Esophagus squamous epithelium (tissue), 4 donors: ENCODE data around the gene PGGT1B.

Source experiments
- POLR2A ChIP-seq, 4 donors: fragments of 450-650 bp; IDR thresholded peaks; one replicate each; pipeline ENCODE4 v1.6.1; 2017; ENCODE audit warnings: antibody characterized with exemption in 4 of 4, mild to moderate bottlenecking in 4 of 4, moderate library complexity in 3 of 4
- TF ChIP-seq, protein P1 (sequence below), 6 experiments: fragments of 450-650 bp in 4 of 6; fragments of 200-600 bp in 2 of 6; sonication (generic) in 2 of 6; IDR thresholded peaks; one replicate each; pipeline ENCODE4 v1.5.1; 2016 to 2019; ENCODE audit warnings: antibody characterized with exemption in 6 of 6, mild to moderate bottlenecking in 4 of 6, moderate library complexity in 4 of 6

DNA sequence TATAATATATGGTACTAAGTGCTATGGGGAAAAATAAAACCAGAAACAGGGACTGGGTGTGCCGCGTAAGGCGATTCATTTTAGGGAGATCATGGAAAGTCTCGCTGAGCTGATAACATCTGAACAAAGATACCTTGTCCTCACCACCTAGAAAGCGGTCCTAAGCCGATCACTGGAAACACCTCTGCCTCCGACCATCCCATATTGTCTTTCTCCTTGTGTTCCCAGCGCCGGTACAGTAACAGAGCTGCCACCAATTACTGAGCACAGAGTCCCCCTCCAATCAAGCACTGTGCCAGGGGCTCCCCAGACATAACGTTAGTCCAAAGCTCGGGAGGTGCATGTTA is 33.1 kb upstream of the PGGT1B start:
- TF ChIP-seq, protein P1, sequence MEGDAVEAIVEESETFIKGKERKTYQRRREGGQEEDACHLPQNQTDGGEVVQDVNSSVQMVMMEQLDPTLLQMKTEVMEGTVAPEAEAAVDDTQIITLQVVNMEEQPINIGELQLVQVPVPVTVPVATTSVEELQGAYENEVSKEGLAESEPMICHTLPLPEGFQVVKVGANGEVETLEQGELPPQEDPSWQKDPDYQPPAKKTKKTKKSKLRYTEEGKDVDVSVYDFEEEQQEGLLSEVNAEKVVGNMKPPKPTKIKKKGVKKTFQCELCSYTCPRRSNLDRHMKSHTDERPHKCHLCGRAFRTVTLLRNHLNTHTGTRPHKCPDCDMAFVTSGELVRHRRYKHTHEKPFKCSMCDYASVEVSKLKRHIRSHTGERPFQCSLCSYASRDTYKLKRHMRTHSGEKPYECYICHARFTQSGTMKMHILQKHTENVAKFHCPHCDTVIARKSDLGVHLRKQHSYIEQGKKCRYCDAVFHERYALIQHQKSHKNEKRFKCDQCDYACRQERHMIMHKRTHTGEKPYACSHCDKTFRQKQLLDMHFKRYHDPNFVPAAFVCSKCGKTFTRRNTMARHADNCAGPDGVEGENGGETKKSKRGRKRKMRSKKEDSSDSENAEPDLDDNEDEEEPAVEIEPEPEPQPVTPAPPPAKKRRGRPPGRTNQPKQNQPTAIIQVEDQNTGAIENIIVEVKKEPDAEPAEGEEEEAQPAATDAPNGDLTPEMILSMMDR (IDR thresholded peaks at IDR 0.05), result no peak
- TF ChIP-seq POLR2A (IDR thresholded peaks at IDR 0.05), result no peak
